DOHH2 (cell line): ENCODE measurements around the gene INPP4B.

Experiments used
- H3F3A ChIP-seq: fragments of 200-600 bp; sonication (generic), shearing (Covaris generic); 2 replicates; pipeline ENCODE4 v1.6.0; 2016; ENCODE audit warnings: antibody characterized with exemption, mild to moderate bottlenecking; ENCODE audit not compliant: control insufficient read depth, insufficient read depth
- H3K27ac ChIP-seq: fragments of 200-600 bp; sonication (generic); 2 replicates; pipeline ENCODE4 v1.5.1; 2014; ENCODE audit warnings: low read depth, mild to moderate bottlenecking, low read length, moderate library complexity
- H3K27me3 ChIP-seq: fragments of 200-600 bp; sonication (generic); 2 replicates; pipeline ENCODE4 v1.6.1; 2014; ENCODE audit warnings: mild to moderate bottlenecking, low read length, mixed read lengths; ENCODE audit not compliant: control insufficient read depth
- H3K36me3 ChIP-seq: fragments of 200-600 bp; sonication (generic); 2 replicates; pipeline ENCODE4 v1.6.1; 2014; ENCODE audit warnings: mild to moderate bottlenecking, low read length, moderate library complexity, mixed read lengths; ENCODE audit not compliant: control insufficient read depth
- H3K4me1 ChIP-seq: fragments of 200-600 bp; sonication (generic); 2 replicates; pipeline ENCODE4 v1.6.1; 2014; ENCODE audit warnings: mild to moderate bottlenecking, low read length, mixed read lengths; ENCODE audit not compliant: control insufficient read depth
- H3K4me2 ChIP-seq: fragments of 200-600 bp; sonication (generic); 2 replicates; pipeline ENCODE4 v1.6.0; 2014; ENCODE audit warnings: mild to moderate bottlenecking, low read length, moderate library complexity
- H3K4me3 ChIP-seq: fragments of 200-600 bp; sonication (generic); 2 replicates; pipeline ENCODE4 v1.5.1; 2014; ENCODE audit warnings: mild to moderate bottlenecking, low read length, mixed read lengths
- H3K79me2 ChIP-seq: fragments of 200-600 bp; sonication (generic); 2 replicates; pipeline ENCODE4 v1.6.1; 2014; ENCODE audit warnings: mild to moderate bottlenecking, low read length, mixed read lengths; ENCODE audit not compliant: control insufficient read depth
- H3K9me2 ChIP-seq: fragments of 200-600 bp; sonication (generic); replicated peaks from 2 replicates; pipeline ENCODE4 v1.6.1; 2014; ENCODE audit warnings: mild to moderate bottlenecking, low read length, mixed read lengths; ENCODE audit not compliant: control insufficient read depth
- H3K9me3 ChIP-seq: fragments of 200-600 bp; sonication (generic); 2 replicates; pipeline ENCODE4 v1.6.1; 2014; ENCODE audit warnings: antibody characterized with exemption, low read length, mixed read lengths; ENCODE audit not compliant: control insufficient read depth, insufficient read depth
- H4K20me1 ChIP-seq: fragments of 200-600 bp; sonication (generic); 2 replicates; pipeline ENCODE4 v1.6.0; 2014; ENCODE audit warnings: low read depth, mild to moderate bottlenecking, antibody characterized with exemption, low read length, moderate library complexity; ENCODE audit not compliant: control insufficient read depth, insufficient read depth
- EZH2phosphoT487 ChIP-seq: fragments of 200-600 bp; sonication (generic); IDR thresholded peaks from 2 replicates; pipeline ENCODE4 v1.6.1; 2017; ENCODE audit warnings: borderline replicate concordance, mild to moderate bottlenecking, antibody characterized with exemption, low read length, moderate library complexity, mixed read lengths
- TF ChIP-seq, protein P1 (sequence below): fragments of 200-600 bp; sonication (generic); IDR thresholded peaks from one replicate; pipeline ENCODE4 v1.5.1; 2014; ENCODE audit warnings: antibody characterized with exemption, mild to moderate bottlenecking, low read depth, low read length; ENCODE audit not compliant: poor library complexity, severe bottlenecking

The INPP4B gene

DNA sequence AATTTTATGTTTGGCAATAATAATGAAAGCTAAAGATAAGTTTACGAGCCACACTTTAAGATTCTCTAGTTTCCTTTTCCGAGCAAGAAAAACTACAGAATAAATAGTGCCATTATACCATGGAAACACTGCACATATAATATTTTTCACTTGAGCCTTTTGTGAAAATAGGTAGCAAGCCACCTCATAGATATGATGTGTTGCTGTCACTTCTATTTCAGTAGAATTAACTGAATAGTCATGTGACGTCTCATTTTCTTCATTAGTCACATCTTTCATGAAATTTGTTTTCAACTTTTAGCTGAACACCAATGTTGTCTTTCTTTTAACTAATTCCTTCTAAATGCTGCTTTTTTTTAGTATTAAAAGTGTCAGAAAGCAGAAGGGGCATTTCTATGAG is 574.3 kb downstream of the INPP4B start:
- Histone ChIP-seq H3K4me2 (no peak overlapping the region), H3F3A (no peaks in the 10 kb centered on the region), H3K79me2 (no peaks in the 10 kb centered on the region), H3K9me3 (no peaks in the 10 kb centered on the region), H3K36me3 (no peaks in the 10 kb centered on the region), H3K27ac (no peak overlapping the region), H3K4me1 (no peaks in the 10 kb centered on the region), H3K4me3 (no peak overlapping the region), H4K20me1 (no peaks in the 10 kb centered on the region), H3K27me3 (no peaks in the 10 kb centered on the region), H3K9me2 (no peaks in the 10 kb centered on the region)
- TF ChIP-seq, protein P1, sequence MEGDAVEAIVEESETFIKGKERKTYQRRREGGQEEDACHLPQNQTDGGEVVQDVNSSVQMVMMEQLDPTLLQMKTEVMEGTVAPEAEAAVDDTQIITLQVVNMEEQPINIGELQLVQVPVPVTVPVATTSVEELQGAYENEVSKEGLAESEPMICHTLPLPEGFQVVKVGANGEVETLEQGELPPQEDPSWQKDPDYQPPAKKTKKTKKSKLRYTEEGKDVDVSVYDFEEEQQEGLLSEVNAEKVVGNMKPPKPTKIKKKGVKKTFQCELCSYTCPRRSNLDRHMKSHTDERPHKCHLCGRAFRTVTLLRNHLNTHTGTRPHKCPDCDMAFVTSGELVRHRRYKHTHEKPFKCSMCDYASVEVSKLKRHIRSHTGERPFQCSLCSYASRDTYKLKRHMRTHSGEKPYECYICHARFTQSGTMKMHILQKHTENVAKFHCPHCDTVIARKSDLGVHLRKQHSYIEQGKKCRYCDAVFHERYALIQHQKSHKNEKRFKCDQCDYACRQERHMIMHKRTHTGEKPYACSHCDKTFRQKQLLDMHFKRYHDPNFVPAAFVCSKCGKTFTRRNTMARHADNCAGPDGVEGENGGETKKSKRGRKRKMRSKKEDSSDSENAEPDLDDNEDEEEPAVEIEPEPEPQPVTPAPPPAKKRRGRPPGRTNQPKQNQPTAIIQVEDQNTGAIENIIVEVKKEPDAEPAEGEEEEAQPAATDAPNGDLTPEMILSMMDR = no peak
- no peak for TF ChIP-seq EZH2phosphoT487

DNA sequence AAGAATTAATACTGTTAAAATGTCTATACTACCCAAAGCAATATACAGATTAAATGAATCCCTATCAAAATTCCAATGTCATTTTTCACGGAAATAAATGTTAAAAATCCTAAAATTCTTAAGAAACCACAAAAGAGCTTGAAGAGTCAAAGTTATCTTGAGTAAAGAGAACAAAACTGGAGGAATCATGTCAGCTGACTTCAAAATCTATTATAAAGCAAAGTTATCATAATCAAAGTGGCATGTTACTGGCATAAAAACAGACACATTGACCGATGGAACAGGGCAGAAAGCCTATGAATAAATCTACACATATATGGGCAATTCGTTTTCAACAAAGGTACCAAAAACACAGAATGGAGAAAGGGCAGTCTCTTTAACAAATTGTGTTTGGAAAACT is 579.0 kb downstream of the INPP4B start:
- TF ChIP-seq, protein P1 = no peak
- no peak for TF ChIP-seq EZH2phosphoT487
- Histone ChIP-seq H3K79me2 (no peaks in the 10 kb centered on the region), H4K20me1 (no peaks in the 10 kb centered on the region), H3K4me2 (no peak overlapping the region), H3K9me3 (no peaks in the 10 kb centered on the region), H3K36me3 (no peaks in the 10 kb centered on the region), H3K4me3 (no peak overlapping the region), H3K9me2 (no peaks in the 10 kb centered on the region), H3K4me1 (no peaks in the 10 kb centered on the region), H3F3A (no peaks in the 10 kb centered on the region), H3K27me3 (no peaks in the 10 kb centered on the region), H3K27ac (no peak overlapping the region)

- Histone ChIP-seq H3K27ac (no peak overlapping the region), H3K4me2 (no peak overlapping the region), H3K9me2 (no peaks in the 10 kb centered on the region), H3F3A (no peaks in the 10 kb centered on the region), H3K4me3 (no peak overlapping the region), H3K4me1 (no peaks in the 10 kb centered on the region), H4K20me1 (no peaks in the 10 kb centered on the region), H3K36me3 (no peaks in the 10 kb centered on the region), H3K27me3 (no peaks in the 10 kb centered on the region), H3K79me2 (no peaks in the 10 kb centered on the region), H3K9me3 (no peaks in the 10 kb centered on the region)
- TF ChIP-seq, protein P1 = no peak
- no peak for TF ChIP-seq EZH2phosphoT487
These were observed 580.2 kb downstream of the INPP4B start for GRCh38 chr4:142265946-142266345.

DNA sequence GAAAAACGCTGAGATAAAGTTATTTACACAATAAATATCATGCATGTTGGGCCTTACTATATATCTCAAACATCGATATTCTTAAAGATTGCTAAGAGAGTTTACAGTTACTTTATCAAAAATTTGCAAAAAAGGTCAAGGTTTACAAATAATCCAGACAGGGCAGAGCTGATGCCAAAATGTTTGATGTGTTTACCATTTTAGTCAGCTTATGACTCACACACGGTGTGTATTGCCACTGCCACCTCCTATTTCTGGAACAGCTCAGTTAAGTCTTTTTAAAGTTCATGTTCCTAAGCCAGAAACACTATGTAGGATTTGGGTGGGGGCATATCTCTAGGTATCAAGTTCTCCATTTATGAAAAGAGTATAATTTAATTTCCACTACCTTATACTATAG is 580.6 kb downstream of the INPP4B start:
- Histone ChIP-seq H3K4me1 (no peaks in the 10 kb centered on the region), H3F3A (no peaks in the 10 kb centered on the region), H3K36me3 (no peaks in the 10 kb centered on the region), H3K9me3 (no peaks in the 10 kb centered on the region), H3K79me2 (no peaks in the 10 kb centered on the region), H3K27ac (no peak overlapping the region), H3K9me2 (no peaks in the 10 kb centered on the region), H3K4me2 (no peak overlapping the region), H3K27me3 (no peaks in the 10 kb centered on the region), H3K4me3 (no peak overlapping the region), H4K20me1 (no peaks in the 10 kb centered on the region)
- TF ChIP-seq EZH2phosphoT487 = no peak
- TF ChIP-seq, protein P1 = no peak
